ENCODE data around the gene C1orf21.

- TF ChIP-seq CTCF (IDR thresholded peaks at IDR 0.05) (no peak), NR1H2 (CRISPR knock-in tag; IDR thresholded peaks at IDR 0.05) (no peak), SMAD3 (CRISPR knock-in tag; IDR thresholded peaks at IDR 0.05; ENCODE audit: borderline replicate concordance) (no peak), SP1 (CRISPR knock-in tag; conservative IDR thresholded peaks at IDR 0.05) (no peak), KAT7 (CRISPR knock-in tag; IDR thresholded peaks at IDR 0.05; ENCODE audit: borderline replicate concordance) (no peak), ZNF317 (CRISPR knock-in tag; IDR thresholded peaks at IDR 0.05; ENCODE audit: borderline replicate concordance, low read depth) (no peak), CBFB (CRISPR knock-in tag; IDR thresholded peaks at IDR 0.05; ENCODE audit: low read depth) (no peak), FOXK1 (CRISPR knock-in tag; IDR thresholded peaks at IDR 0.05) (no peak), ZNF263 (CRISPR knock-in tag; IDR thresholded peaks at IDR 0.05; ENCODE audit: low read depth) (no peak), NFYB (CRISPR knock-in tag; conservative IDR thresholded peaks at IDR 0.05; ENCODE audit: low read depth) (no peak), CREB1 (CRISPR knock-in tag; IDR thresholded peaks at IDR 0.05) (no peak), USF1 (CRISPR knock-in tag; IDR thresholded peaks at IDR 0.05) (no peak), USF2 (CRISPR knock-in tag; IDR thresholded peaks at IDR 0.05) (no peak), MAX (CRISPR knock-in tag; IDR thresholded peaks at IDR 0.05) (no peak)
These were observed 32.1 kb upstream of the C1orf21 start for GRCh38 chr1:184354719-184355118.

Measured in WTC11 (cell line).